Spinal cord (tissue), 10 donors: ENCODE measurements around the gene CDC123. TPM values are rescaled to one million over a fixed set of nuclear protein-coding genes. Genes with fewer than 3 reads are reported as not detected.
A peak's percentile ranks its signal among the peaks of the same experiment; 100 is the strongest.
"Not testable (repeated sequence)": the region's sequence is repeated elsewhere in the genome, so short reads cannot be mapped to it uniquely, and the experiment has no call there.

Experiments
- DNase-seq, 6 donors: peaks; one replicate each; pipeline versions ENCODE4 v3.0.0 to v3.0.0-alpha.2; 2013 to 2015; ENCODE audit warnings: low spot score in 6 of 6, low read depth in 4 of 6
- H3K27ac ChIP-seq: one replicate; pipeline ENCODE4 v1.5.1; 2013; ENCODE audit warnings: low read depth, low read length, control low read depth
- H3K27me3 ChIP-seq: one replicate; pipeline ENCODE4 v1.6.1; 2013; ENCODE audit warnings: low read length; ENCODE audit not compliant: control insufficient read depth, insufficient read depth
- H3K36me3 ChIP-seq: one replicate; pipeline ENCODE4 v1.6.1; 2013; ENCODE audit warnings: low read length; ENCODE audit not compliant: control insufficient read depth, insufficient read depth
- H3K4me1 ChIP-seq: one replicate; pipeline ENCODE4 v1.6.1; 2013; ENCODE audit warnings: low read length; ENCODE audit not compliant: control insufficient read depth, insufficient read depth
- H3K4me3 ChIP-seq: one replicate; pipeline ENCODE4 v1.5.1; 2013; ENCODE audit warnings: low read depth, low read length, control low read depth
- H3K9me3 ChIP-seq: one replicate; pipeline ENCODE4 v1.6.1; 2013; ENCODE audit warnings: low read length; ENCODE audit not compliant: control insufficient read depth, insufficient read depth
- WGBS: methylation state at CpG from one replicate; pipeline ENCODE4 v1.1.5; 2013; ENCODE audit warnings: missing lambda C conversion rate; ENCODE audit not compliant: insufficient coverage; 5-methylcytosine and 5-hydroxymethylcytosine counted together
- polyA plus RNA-seq, 2 donors: library from polyadenylated mRNA; unstranded; fragments of 120-200 nt; gene quantifications; one replicate each; pipeline ENCODE4 v1.2.1, GENCODE V29; 2013; ENCODE audit not compliant: insufficient read length in 2 of 2
- total RNA-seq, 2 donors: library from RNA; depleted of rRNA in 1 of 2; stranded (reverse); fragments of 120-200 nt in 1 of 2; fragments of >200 nt in 1 of 2; gene quantifications; one replicate each; pipeline versions ENCODE4 v1.2.3 to v1.2.4, GENCODE V29; 2013 to 2014
- donor health status: healthy.

The CDC123 gene
- total and polyA plus RNA-seq, 4 donors, result 86.2 to 136 (median 109) TPM

GRCh38 chr10:12221323-12222298, 25.6 kb downstream of the CDC123 start:
- Histone ChIP-seq H3K4me3 (no peak overlapping the region), H3K27me3 (no peaks in the 10 kb centered on the region), H3K4me1 (peaks cover 3% of the 10 kb centered on the region), H3K27ac (no peak overlapping the region), H3K36me3 (peaks cover 44% of the 10 kb centered on the region), H3K9me3 (no peaks in the 10 kb centered on the region)
- WGBS, result 100% methylated on average over 4 of the region's 10 CpGs
- DNase-seq, result peak in 1 of 6 donors; percentile 2

GRCh38 chr10:12225444-12225843, 29.5 kb downstream of the CDC123 start:
- H3K4me1 ChIP-seq, result peaks cover 3% of the 10 kb centered on the region
- no peak overlapping the region for H3K27ac ChIP-seq
- DNase-seq, result peak in 1 of 6 donors; percentile 13
- WGBS, result no CpG with 5 or more reads among the region's 2 CpGs
- H3K9me3 ChIP-seq, result no peaks in the 10 kb centered on the region
- H3K36me3 ChIP-seq, result peaks cover 43% of the 10 kb centered on the region
- no peak overlapping the region for H3K4me3 ChIP-seq
- no peaks in the 10 kb centered on the region for H3K27me3 ChIP-seq

- not testable (repeated sequence) for H3K9me3 ChIP-seq, H3K4me3 ChIP-seq, H3K27ac ChIP-seq, H3K27me3 ChIP-seq, DNase-seq, H3K4me1 ChIP-seq
- peaks cover 46% of the 10 kb centered on the region for H3K36me3 ChIP-seq
- WGBS, result 99% methylated on average over 19 of the region's 28 CpGs
These were observed 30.4 kb downstream of the CDC123 start for GRCh38 chr10:12226438-12226837.

- Histone ChIP-seq H3K9me3 (no peaks in the 10 kb centered on the region), H3K27ac (no peak overlapping the region), H3K4me3 (no peak overlapping the region), H3K36me3 (peaks cover 47% of the 10 kb centered on the region), H3K27me3 (no peaks in the 10 kb centered on the region), H3K4me1 (peaks cover 3% of the 10 kb centered on the region)
- DNase-seq, result no peak
- 96% methylated on average over 11 of the region's 11 CpGs for WGBS
These were observed 32.9 kb downstream of the CDC123 start for GRCh38 chr10:12228851-12229250.

- H3K9me3 ChIP-seq, H3K27ac ChIP-seq, H3K27me3 ChIP-seq, DNase-seq, H3K4me3 ChIP-seq, H3K4me1 ChIP-seq: not testable (repeated sequence)
- H3K36me3 ChIP-seq, result peaks cover 51% of the 10 kb centered on the region
- WGBS, result 100% methylated on average over 1 of the region's 5 CpGs
These were observed 38.7 kb downstream of the CDC123 start for GRCh38 chr10:12234687-12235086.

GRCh38 chr10:12235116-12235694, 39.2 kb downstream of the CDC123 start:
- Histone ChIP-seq H3K36me3 (peaks cover 46% of the 10 kb centered on the region), H3K27me3 (no peaks in the 10 kb centered on the region), H3K4me1 (no peaks in the 10 kb centered on the region), H3K4me3 (no peak overlapping the region), H3K9me3 (no peaks in the 10 kb centered on the region), H3K27ac (no peak overlapping the region)
- DNase-seq, result no peak
- 60% methylated on average over 1 of the region's 3 CpGs for WGBS

- H3K4me3 ChIP-seq, result no peak overlapping the region
- no peak overlapping the region for H3K27ac ChIP-seq
- H3K36me3 ChIP-seq, result peaks cover 45% of the 10 kb centered on the region
- no peaks in the 10 kb centered on the region for H3K27me3 ChIP-seq
- no peaks in the 10 kb centered on the region for H3K4me1 ChIP-seq
- peak in 1 of 6 donors; percentile 25 for DNase-seq
- H3K9me3 ChIP-seq, result no peaks in the 10 kb centered on the region
- WGBS, result 83% methylated on average over 4 of the region's 4 CpGs
These were observed 39.8 kb downstream of the CDC123 start for GRCh38 chr10:12235796-12236195.

GRCh38 chr10:12237265-12238220, 41.6 kb downstream of the CDC123 start:
- Histone ChIP-seq H3K4me3 (no peak overlapping the region), H3K27me3 (no peaks in the 10 kb centered on the region), H3K4me1 (no peaks in the 10 kb centered on the region), H3K9me3 (no peaks in the 10 kb centered on the region), H3K27ac (no peak overlapping the region), H3K36me3 (peaks cover 34% of the 10 kb centered on the region)
- DNase-seq, result peak in 1 of 6 donors; percentile 13
- WGBS, result 98% methylated on average over 7 of the region's 13 CpGs

GRCh38 chr10:12238821-12239220, 42.8 kb downstream of the CDC123 start:
- no peak overlapping the region for H3K27ac ChIP-seq
- no peaks in the 10 kb centered on the region for H3K9me3 ChIP-seq
- no peak overlapping the region for H3K4me3 ChIP-seq
- H3K36me3 ChIP-seq, result peaks cover 31% of the 10 kb centered on the region
- no peaks in the 10 kb centered on the region for H3K4me1 ChIP-seq
- 96% methylated on average over 6 of the region's 8 CpGs for WGBS
- DNase-seq, result no peak
- no peaks in the 10 kb centered on the region for H3K27me3 ChIP-seq
